Muscle of leg (tissue), 11 donors: Measurements from ENCODE around the gene APEH. TPM values are rescaled to one million over a fixed set of nuclear protein-coding genes. Genes with fewer than 3 reads are reported as not detected.

Source experiments
- DNase-seq: peaks from one replicate; pipeline ENCODE4 v3.0.0; 2013
- H3K27ac ChIP-seq: one replicate; pipeline ENCODE4 v1.5.1; 2013; ENCODE audit warnings: mild to moderate bottlenecking, low read length, control low read depth
- H3K27me3 ChIP-seq: one replicate; pipeline ENCODE4 v1.6.1; 2013; ENCODE audit warnings: low read length; ENCODE audit not compliant: control insufficient read depth, insufficient read depth
- H3K36me3 ChIP-seq: one replicate; pipeline ENCODE4 v1.6.1; 2013; ENCODE audit warnings: low read length; ENCODE audit not compliant: control insufficient read depth, insufficient read depth
- H3K4me1 ChIP-seq: one replicate; pipeline ENCODE4 v1.6.1; 2013; ENCODE audit warnings: low read length; ENCODE audit not compliant: control insufficient read depth, insufficient read depth
- H3K4me3 ChIP-seq: one replicate; pipeline ENCODE4 v1.5.1; 2013; ENCODE audit warnings: low read length, control low read depth
- H3K9me3 ChIP-seq: replicated peaks from 2 replicates; pipeline ENCODE4 v1.6.1; 2013; ENCODE audit warnings: low read depth, low read length; ENCODE audit not compliant: control insufficient read depth
- WGBS: methylation state at CpG from one replicate; pipeline ENCODE4 v1.1.5; 2013; ENCODE audit warnings: missing lambda C conversion rate; ENCODE audit not compliant: insufficient coverage; 5-methylcytosine and 5-hydroxymethylcytosine counted together
- polyA plus RNA-seq, 8 donors: library from polyadenylated mRNA; unstranded; fragments of 120-200 nt; gene quantifications; one replicate each; pipeline versions ENCODE4 v1.2.1 to v1.2.3, GENCODE V29; 2013; ENCODE audit warnings: inconsistent platforms in 1 of 8, low replicate concordance in 1 of 8; ENCODE audit not compliant: insufficient read length in 8 of 8, insufficient read depth in 1 of 8
- total RNA-seq: library from RNA; stranded (reverse); fragments of 120-200 nt; gene quantifications from one replicate; pipeline ENCODE4 v1.2.4, GENCODE V29; 2013

Gene APEH
- total and polyA plus RNA-seq, 9 donors: 53.6 to 71.3 (median 60.5) TPM

- no peak overlapping the region for H3K27ac ChIP-seq
- no peaks in the 10 kb centered on the region for H3K9me3 ChIP-seq
- H3K4me1 ChIP-seq: no peaks in the 10 kb centered on the region
- DNase-seq: no peak
- H3K36me3 ChIP-seq: peaks cover 26% of the 10 kb centered on the region
- H3K4me3 ChIP-seq: no peak overlapping the region
- WGBS: 84% methylated on average over 5 of the region's 5 CpGs
- H3K27me3 ChIP-seq: no peaks in the 10 kb centered on the region
Measured at GRCh38 chr3:49711489-49711888, 37.3 kb downstream of the APEH start.

GRCh38 chr3:49712166-49712565 is 38.0 kb downstream of the APEH start:
- H3K4me1 ChIP-seq: peaks cover 5% of the 10 kb centered on the region
- no peak overlapping the region for H3K27ac ChIP-seq
- H3K27me3 ChIP-seq: no peaks in the 10 kb centered on the region
- peaks cover 31% of the 10 kb centered on the region for H3K36me3 ChIP-seq
- no peak overlapping the region for H3K4me3 ChIP-seq
- no peak for DNase-seq
- H3K9me3 ChIP-seq: no peaks in the 10 kb centered on the region
- 90% methylated on average over 11 of the region's 11 CpGs for whole genome bisulfite sequencing

DNA sequence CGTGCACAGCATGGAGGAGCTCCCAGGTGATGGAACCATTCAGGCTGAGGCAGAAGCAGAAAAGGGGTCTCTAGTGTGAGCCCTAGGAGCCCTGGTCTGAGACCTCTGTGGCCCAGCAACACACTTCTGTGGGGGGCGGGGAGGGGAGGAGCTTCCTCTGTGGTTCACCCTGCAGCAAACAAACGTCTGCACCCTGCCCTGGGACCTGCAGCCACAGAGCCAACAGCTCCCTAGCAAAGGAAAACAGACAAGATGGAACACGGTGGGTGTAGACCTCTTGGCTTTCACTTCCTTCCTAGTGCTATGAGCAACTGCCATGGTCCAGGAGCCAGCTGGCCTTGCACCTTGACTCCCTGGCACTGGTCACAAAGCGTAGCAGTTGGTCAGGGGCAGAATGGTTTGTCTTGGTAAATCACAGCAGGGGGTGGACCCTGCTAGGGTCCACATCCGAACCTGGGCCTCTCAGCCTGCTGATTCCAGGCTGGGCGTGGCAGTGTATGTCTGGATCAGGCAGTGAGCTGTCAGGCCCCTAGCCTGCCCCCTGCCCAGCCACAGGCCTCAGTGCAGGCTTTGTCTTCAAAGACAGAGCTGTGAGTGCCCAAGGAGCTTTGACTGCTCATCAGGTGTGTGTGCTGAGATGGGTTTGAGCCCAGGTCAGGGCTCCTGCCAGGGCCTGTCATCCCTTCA is 38.6 kb downstream of the APEH start:
- Histone ChIP-seq H3K9me3 (no peaks in the 10 kb centered on the region), H3K36me3 (peaks cover 29% of the 10 kb centered on the region), H3K4me1 (peaks cover 11% of the 10 kb centered on the region), H3K27me3 (no peaks in the 10 kb centered on the region), H3K27ac (no peak overlapping the region), H3K4me3 (no peak overlapping the region)
- whole genome bisulfite sequencing: 70% methylated on average over 7 of the region's 7 CpGs
- no peak for DNase-seq

DNA sequence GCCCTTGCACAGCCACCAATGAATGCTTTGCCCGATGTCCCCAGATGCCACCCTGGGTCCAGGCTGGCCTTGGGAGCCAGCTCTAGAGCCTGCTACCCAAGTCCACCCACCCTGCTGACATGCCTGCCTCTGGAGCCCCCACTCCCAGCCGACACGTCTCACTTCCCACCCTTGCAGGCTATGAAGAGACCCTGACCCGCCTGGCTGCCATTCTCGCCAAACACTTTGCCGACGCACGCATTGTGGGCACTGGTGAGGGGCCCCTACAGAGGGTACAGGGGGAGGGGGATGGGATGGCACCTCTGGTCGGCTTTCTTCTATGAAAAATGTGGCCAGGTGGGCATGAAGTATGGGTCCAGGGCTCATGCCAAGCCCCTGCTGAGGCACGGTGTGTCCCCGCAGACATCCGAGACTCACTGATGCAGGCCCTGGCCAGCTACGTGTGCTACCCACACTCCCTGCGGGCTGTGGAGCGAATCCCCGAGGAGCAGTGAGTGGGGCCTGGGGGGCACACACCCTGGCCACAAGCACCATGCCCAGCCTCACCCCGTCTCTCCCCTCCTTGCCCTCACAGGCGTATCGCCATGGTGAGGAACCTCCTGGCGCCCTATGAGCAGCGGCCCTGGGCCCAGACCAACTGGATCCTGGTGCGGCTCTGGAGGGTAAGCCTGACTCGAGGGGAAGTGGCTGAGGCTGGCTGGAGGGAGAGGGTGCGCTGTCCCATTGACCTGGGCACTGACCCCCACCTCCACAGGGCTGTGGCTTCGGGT is 39.4 kb downstream of the APEH start:
- H3K4me3 ChIP-seq: no peak overlapping the region
- peaks cover 29% of the 10 kb centered on the region for H3K36me3 ChIP-seq
- 88% methylated on average over 15 of the region's 25 CpGs for WGBS
- H3K9me3 ChIP-seq: no peaks in the 10 kb centered on the region
- no peak for DNase-seq
- peaks cover 4% of the 10 kb centered on the region for H3K27me3 ChIP-seq
- H3K27ac ChIP-seq: no peak overlapping the region
- peaks cover 19% of the 10 kb centered on the region for H3K4me1 ChIP-seq

GRCh38 chr3:49714728-49715550 is 40.8 kb downstream of the APEH start:
- Histone ChIP-seq H3K27me3 (peaks cover 6% of the 10 kb centered on the region), H3K9me3 (no peaks in the 10 kb centered on the region), H3K36me3 (peaks cover 29% of the 10 kb centered on the region), H3K4me1 (peaks cover 31% of the 10 kb centered on the region), H3K4me3 (no peak overlapping the region), H3K27ac (no peak overlapping the region)
- WGBS: 91% methylated on average over 13 of the region's 13 CpGs
- no peak for DNase-seq

DNA sequence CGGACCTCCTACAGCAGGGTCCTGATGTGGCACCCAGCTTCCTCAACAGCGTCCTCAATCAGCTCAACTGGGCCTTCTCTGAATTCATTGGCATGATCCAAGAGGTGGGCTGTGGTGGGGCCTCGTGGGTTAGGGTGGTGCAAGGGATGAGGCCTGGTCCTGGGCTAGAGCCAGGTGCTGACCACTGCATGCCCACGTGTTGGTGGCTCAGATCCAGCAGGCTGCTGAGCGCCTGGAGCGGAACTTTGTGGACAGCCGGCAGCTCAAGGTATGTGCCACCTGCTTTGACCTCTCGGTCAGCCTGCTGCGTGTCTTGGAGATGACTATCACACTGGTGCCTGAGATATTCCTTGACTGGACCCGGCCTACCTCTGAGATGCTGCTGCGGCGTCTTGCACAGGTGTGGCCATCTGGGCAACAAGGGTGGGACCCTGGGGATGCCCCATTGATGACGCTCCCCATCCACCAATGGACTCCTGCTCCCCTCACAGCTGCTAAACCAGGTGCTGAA is 41.5 kb downstream of the APEH start:
- peaks cover 33% of the 10 kb centered on the region for H3K36me3 ChIP-seq
- DNase-seq: no peak
- H3K4me1 ChIP-seq: peaks cover 33% of the 10 kb centered on the region

DNA sequence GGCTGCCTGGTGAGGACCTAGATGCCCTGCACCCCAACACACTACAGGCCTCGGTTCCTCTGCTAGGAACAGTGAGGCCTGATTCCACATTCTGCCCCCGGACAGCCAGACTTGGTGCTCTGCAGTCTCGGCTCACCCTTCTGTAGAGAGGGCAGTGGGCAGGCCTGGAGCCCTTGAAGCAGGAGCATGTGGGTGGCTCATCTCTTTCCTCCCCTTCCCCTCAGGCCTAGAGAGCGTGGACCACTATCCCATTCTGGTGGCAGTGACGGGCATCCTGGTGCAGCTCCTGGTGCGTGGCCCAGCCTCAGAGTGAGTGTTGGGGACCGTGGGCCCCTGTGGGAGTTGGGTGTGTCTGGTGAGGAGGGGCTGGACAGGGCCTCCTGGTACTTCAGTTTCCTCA is 42.0 kb downstream of the APEH start:
- Histone ChIP-seq H3K27ac (no peak overlapping the region), H3K27me3 (peaks cover 6% of the 10 kb centered on the region), H3K4me3 (no peak overlapping the region), H3K4me1 (peaks cover 33% of the 10 kb centered on the region), H3K9me3 (no peaks in the 10 kb centered on the region), H3K36me3 (peaks cover 38% of the 10 kb centered on the region)
- no peak for DNase-seq
- WGBS: 96% methylated on average over 5 of the region's 7 CpGs

More for the DNA sequence above, 41.5 kb downstream of the APEH start:
- Histone ChIP-seq H3K4me3 (no peak overlapping the region), H3K27me3 (peaks cover 6% of the 10 kb centered on the region), H3K9me3 (no peaks in the 10 kb centered on the region), H3K27ac (no peak overlapping the region)
- 89% methylated on average over 13 of the region's 13 CpGs for WGBS

DNA sequence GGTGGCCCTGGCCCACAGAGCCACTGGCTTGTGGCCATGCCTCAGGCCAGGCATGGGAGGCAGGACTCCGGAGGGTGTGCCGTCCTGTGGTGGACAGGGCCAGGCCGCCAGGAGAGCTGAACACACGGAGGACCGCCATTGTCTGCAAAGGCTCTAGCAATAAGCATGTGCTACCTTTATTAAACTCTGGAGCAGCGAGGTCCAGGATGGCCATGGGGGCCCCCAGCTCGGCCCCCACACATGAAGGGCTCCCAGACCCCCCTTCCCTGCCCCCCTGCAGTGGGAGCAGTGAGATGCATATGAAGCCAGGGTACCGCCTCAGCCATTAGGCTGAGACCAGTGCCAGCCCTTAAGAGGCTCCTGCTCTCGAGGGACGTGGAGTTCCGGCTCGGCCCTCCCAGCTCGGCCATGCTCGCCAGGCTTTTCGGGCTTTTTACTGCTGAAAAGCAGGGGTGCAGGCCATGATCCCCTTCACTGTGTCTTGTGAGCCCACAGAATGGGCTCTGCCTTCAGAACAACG is 42.6 kb downstream of the APEH start:
- Histone ChIP-seq H3K9me3 (no peaks in the 10 kb centered on the region), H3K27me3 (peaks cover 6% of the 10 kb centered on the region), H3K4me3 (no peak overlapping the region), H3K4me1 (peaks cover 33% of the 10 kb centered on the region), H3K36me3 (peaks cover 44% of the 10 kb centered on the region), H3K27ac (no peak overlapping the region)
- WGBS: 82% methylated on average over 15 of the region's 16 CpGs
- no peak for DNase-seq

DNA sequence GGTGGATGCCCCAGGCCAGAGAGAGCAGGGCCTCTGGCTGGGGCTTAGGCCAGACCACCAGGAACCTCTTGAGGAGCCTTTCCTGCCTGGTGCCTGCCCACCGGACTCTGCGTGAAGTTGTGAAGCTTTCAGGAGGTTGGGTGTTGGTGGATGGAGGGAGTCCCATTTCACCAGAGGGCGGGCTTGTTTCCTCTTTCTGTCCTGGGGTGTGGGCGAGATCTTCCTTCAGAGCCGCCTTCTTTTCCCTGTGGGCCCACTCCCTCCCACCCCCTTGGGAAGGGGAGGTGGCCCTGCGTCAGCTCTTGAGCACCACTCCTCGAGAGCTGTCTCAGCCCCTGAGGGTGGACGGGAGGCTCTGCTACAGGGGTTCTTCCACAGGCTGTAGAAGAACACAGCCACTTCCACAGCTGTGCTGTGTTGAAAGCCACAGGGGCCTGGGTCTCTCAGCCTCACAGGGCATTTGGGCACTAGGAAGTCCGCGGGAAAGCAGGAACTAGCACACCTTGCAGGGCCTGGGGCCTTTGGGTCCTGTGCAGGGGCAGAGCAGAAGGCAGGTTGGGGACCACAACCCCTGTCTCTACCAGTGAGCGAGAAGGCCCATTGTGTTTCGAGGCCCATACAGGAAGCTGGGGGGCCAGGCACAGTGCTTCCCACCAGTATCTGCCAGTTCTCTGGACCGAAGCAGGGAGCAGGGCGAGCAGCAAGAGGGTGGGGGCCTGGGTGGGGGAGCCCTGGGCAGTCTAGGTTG is 43.2 kb downstream of the APEH start:
- 73% methylated on average over 4 of the region's 14 CpGs for WGBS
- Histone ChIP-seq H3K9me3 (no peaks in the 10 kb centered on the region), H3K27ac (peak overlapping the region; percentile 29), H3K4me1 (peaks cover 34% of the 10 kb centered on the region), H3K27me3 (peaks cover 6% of the 10 kb centered on the region), H3K36me3 (peaks cover 50% of the 10 kb centered on the region), H3K4me3 (no peak overlapping the region)
- no peak for DNase-seq
